Measurements from ENCODE around the gene SUSD1. TPM values are rescaled to one million over a fixed set of nuclear protein-coding genes. Genes with fewer than 3 reads are reported as not detected.

SUSD1 gene
- total RNA-seq, 1 experiment from 2014 or later = 8.1 TPM

- Histone ChIP-seq H3K4ac (ENCODE audit: low read depth, low read length) (no peak overlapping the region), H3K79me2 (ENCODE audit: insufficient read depth, low read length) (no peaks in the 10 kb centered on the region), H4K5ac (ENCODE audit: insufficient read length, low read depth, low read length) (no peak overlapping the region), H3K9me3 (ENCODE audit: control insufficient read depth, low read depth, low read length) (no peaks in the 10 kb centered on the region), H3K23ac (ENCODE audit: insufficient read length, low read depth, low read length) (no peak overlapping the region), H3K79me1 (ENCODE audit: insufficient read depth, low read depth, low read length, poor library complexity, severe bottlenecking) (no peaks in the 10 kb centered on the region), H3K27ac (ENCODE audit: insufficient read length, low read depth, low read length) (no peak overlapping the region), H4K20me1 (ENCODE audit: control insufficient read depth, insufficient read depth, insufficient read length) (no peaks in the 10 kb centered on the region), H3K56ac (ENCODE audit: insufficient read length, low read depth, low read length) (no peak overlapping the region), H3K27me3 (ENCODE audit: insufficient read depth, low read length) (no peaks in the 10 kb centered on the region), H2BK20ac (ENCODE audit: low read depth, low read length, poor library complexity, severe bottlenecking) (no peak overlapping the region), H2BK12ac (ENCODE audit: insufficient read length, low read depth, low read length) (no peak overlapping the region), H3T11ph (ENCODE audit: low read length) (no peak overlapping the region), H3K18ac (ENCODE audit: insufficient read length, low read depth, low read length) (no peak overlapping the region), H2BK120ac (ENCODE audit: low read depth, low read length, poor library complexity, severe bottlenecking) (no peak overlapping the region), H2AFZ (ENCODE audit: low read length) (no peak overlapping the region), H3K4me2 (ENCODE audit: insufficient read depth, insufficient read length, low read length) (no peak overlapping the region), H2BK15ac (ENCODE audit: low read depth, low read length) (no peak overlapping the region), H3K23me2 (ENCODE audit: insufficient read length, low read depth, low read length, poor library complexity, severe bottlenecking) (no peaks in the 10 kb centered on the region), H3K14ac (ENCODE audit: insufficient read depth, low read length) (no peak overlapping the region), H4K91ac (ENCODE audit: insufficient read length, low read depth, low read length) (no peak overlapping the region), H2AK5ac (ENCODE audit: insufficient read length, low read length) (no peak overlapping the region), H3K9ac (ENCODE audit: extremely low read depth, insufficient read length, low read length) (no peak overlapping the region), H3K4me1 (ENCODE audit: insufficient read depth, low read length) (no peaks in the 10 kb centered on the region), H2BK5ac (ENCODE audit: insufficient read length, low read length) (no peak overlapping the region), H4K8ac (replicated peaks; ENCODE audit: insufficient read length, low read depth, low read length) (no peak overlapping the region)
- no peaks in the 10 kb centered on the region for H3K36me3 Mint-ChIP-seq (ENCODE audit: insufficient read depth in 1 of 3, low read depth in 3 of 3)
- H3K4me3 Mint-ChIP-seq = no peak overlapping the region
- DNase-seq = no peak
- no peaks in the 10 kb centered on the region for H3K27me3 Mint-ChIP-seq (ENCODE audit: low read depth)
- H3K4me1 Mint-ChIP-seq = no peaks in the 10 kb centered on the region
- WGBS (ENCODE audit: extremely low coverage, insufficient read length, low lambda C conversion rate) = no CpG with 5 or more reads among the region's 3 CpGs
- no peak for TF ChIP-seq CTCF (conservative IDR thresholded peaks at IDR 0.05)
- no peaks in the 10 kb centered on the region for H3K9me3 Mint-ChIP-seq
- no peak overlapping the region for H3K27ac Mint-ChIP-seq
Measured at GRCh38 chr9:111999319-111999718, 175.8 kb downstream of the SUSD1 start.
